ENCODE data around the gene CNPY4.

Gene CNPY4

GRCh38 chr7:100091411-100092181 lies 27.8 kb upstream of the CNPY4 start:
- no peak for DNase-seq (ENCODE audit: low read depth in 3 of 3)

- DNase-seq (ENCODE audit: low read depth in 3 of 3) = no peak
These were observed 26.4 kb upstream of the CNPY4 start for GRCh38 chr7:100093054-100093453.

- no peak for DNase-seq (ENCODE audit: low read depth in 3 of 3)
These were observed 25.9 kb upstream of the CNPY4 start for GRCh38 chr7:100093498-100093897.

- DNase-seq (ENCODE audit: low read depth in 3 of 3) = no peak
These were observed 25.4 kb upstream of the CNPY4 start for GRCh38 chr7:100093925-100094486.

- DNase-seq (ENCODE audit: low read depth in 3 of 3) = no peak
These were observed 24.1 kb upstream of the CNPY4 start for GRCh38 chr7:100095289-100095688.

DNA sequence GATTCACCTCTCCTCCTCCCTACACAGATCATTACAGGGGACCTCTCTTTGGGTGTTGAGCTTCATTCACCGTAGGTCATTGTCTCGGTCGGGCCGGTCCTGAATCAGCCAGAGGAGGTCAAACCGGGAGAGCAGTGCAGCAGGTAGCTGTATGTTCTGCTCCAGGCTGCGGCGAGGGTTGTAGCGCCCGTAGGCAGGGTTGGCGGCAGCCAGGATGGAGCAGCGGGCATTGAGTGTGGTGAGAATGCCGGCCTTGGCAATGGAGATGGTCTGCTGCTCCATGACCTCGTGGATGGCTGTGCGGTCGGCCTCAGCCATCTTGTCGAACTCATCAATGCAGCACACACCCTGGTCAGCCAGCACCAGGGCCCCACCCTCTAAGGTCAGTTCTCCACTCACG lies 23.7 kb upstream of the CNPY4 start:
- DNase-seq (ENCODE audit: low read depth in 3 of 3) = no peak

DNA sequence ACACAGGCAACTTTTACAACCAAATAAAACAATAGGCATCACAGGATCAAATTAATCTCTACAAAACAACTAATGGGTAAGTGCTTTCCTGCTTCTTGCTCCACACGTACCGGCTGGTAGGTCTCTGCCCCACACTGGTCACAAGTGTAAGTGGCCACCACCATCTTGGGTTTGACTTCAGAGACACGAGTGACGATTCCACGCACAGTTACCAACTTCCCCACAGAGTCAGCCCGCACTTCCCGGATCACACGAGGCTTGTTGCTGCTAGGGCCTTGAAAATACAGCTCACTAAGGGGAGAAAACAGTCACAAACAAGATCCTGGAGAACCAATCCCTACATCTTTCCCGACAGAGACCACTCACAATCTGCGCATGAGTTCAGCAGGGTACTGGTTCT lies 20.5 kb upstream of the CNPY4 start:
- DNase-seq (ENCODE audit: low read depth in 3 of 3) = no peak

DNA sequence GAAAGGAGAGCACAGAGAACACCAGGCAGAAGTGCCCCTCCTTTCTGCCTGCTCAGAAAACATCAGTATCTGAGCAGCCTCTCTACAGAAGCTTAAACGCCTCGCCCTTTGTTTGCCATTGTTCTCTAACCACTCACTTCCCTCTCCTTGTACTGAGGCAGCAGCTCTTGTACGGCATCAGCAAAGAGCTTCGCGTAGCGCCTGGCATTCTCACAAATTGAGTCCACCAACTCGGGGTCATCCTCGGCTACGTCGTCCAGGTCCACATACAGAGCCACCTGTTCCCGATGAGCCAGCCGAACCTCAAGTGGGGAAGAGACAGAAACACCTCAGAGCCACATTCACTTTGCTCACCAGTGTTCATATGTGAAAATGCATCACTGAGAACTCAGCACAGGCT lies 20.0 kb upstream of the CNPY4 start:
- no peak for DNase-seq (ENCODE audit: low read depth in 3 of 3)

DNA sequence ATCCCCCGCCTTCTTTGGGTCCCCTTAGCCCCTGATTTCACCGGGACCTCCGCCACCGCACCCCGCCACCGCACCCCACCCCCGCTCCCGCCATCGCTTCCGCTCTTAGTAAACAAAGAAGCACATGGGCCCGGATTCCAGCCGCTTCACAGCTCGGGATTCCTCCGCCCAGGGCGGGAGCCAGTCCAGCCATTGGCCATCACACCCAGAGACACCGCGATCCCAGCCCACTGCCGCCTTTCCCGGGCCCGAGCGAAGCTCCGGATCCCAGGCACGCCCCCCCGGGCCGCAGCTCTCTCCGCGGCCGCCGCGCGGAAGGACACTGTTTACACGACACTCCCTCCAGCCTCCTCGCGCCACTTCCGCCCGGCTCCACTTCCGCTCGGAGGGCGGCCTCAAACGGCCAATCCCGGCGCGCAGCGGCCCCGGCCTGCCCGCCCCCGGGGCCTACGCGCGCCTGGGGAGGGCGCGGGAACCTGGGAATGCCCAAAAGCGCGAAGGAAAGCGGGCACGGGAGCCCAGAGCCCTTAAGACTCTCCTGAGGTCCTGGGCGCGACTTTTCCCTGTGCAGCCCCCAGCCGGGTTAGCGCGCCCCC lies 18.9 kb upstream of the CNPY4 start:
- peak; percentile 68 to 84 (median 74) for DNase-seq (ENCODE audit: low read depth in 3 of 3)

- DNase-seq (ENCODE audit: low read depth in 3 of 3) = peak; percentile 95 to 99 (median 95)
These were observed 18.2 kb upstream of the CNPY4 start, which contains the start of the genes AP4M1 and MCM7 for GRCh38 chr7:100101016-100101862. AP4M1 (plus strand) TSS chr7:100101643; CDS start chr7:100101715, 72 bp downstream. MCM7 (minus strand) TSS chr7:100101397; CDS start chr7:100101294, 103 bp downstream.

DNA sequence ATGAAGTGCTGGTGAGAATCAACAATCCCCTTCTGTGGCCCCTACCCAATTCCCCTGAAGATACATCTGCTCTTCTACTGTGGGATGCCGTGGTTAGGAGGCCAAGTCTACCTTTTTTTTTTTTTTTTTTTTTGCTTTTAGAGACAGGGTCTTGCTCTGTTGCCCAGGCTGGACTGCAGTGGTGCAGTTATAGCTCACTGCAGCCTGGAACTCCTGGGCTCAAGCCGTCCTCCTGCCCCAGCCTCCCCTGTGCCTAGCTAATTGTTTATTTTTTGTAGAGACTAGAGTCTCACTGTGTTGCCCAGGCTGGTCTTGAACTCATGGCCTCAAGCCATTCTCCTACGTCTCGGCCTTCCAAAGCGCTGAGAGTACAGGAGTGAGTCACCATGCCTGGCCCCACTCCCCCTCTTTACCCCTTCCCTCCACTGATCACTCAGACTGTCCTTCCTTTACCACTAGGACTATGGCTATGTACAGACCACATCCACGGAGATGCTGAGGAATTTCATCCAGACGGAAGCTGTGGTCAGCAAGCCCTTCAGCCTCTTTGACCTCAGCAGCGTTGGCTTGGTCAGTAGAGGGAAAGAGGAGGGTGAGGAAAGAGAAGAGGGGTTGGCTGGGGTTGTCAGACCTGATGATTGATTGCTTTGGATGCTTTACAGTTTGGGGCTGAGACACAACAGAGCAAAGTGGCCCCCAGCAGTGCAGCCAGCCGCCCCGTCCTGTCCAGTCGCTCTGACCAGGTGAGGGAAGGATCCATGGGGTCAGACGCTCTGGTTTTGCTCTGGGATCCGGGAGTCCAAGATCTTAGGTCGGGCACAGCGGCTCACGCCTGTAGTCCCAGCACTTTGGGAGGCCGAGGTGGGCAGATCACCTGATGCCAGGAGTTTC lies 16.2 kb upstream of the CNPY4 start:
- DNase-seq (ENCODE audit: low read depth in 3 of 3) = no peak

DNA sequence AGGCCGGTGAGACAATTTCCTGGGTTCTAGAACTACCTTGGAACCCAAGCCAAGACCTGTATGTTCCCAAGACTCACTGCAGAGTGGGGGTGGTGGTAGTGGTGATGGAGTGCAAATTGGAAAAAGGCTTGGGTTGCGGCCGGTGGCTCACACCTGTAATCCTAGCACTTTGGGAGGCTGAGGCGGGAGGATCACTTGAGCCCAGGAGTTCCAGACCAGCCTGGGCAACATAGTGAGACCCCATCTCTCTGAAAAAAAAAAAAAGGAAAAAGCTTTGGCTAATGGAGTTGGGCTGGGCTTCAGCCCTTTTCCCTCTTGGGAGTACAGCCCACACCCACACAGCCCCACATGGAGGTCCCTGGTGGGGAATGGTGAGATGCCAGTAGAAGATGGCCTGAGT lies 13.9 kb upstream of the CNPY4 start:
- DNase-seq (ENCODE audit: low read depth in 3 of 3) = no peak

GRCh38 chr7:100106633-100107032 lies 12.8 kb upstream of the CNPY4 start:
- no peak for DNase-seq (ENCODE audit: low read depth in 3 of 3)

- DNase-seq (ENCODE audit: low read depth in 3 of 3) = no peak
These were observed 12.2 kb upstream of the CNPY4 start for GRCh38 chr7:100107125-100107737.

GRCh38 chr7:100107890-100108289 lies 11.5 kb upstream of the CNPY4 start:
- no peak for DNase-seq (ENCODE audit: low read depth in 3 of 3)

DNA sequence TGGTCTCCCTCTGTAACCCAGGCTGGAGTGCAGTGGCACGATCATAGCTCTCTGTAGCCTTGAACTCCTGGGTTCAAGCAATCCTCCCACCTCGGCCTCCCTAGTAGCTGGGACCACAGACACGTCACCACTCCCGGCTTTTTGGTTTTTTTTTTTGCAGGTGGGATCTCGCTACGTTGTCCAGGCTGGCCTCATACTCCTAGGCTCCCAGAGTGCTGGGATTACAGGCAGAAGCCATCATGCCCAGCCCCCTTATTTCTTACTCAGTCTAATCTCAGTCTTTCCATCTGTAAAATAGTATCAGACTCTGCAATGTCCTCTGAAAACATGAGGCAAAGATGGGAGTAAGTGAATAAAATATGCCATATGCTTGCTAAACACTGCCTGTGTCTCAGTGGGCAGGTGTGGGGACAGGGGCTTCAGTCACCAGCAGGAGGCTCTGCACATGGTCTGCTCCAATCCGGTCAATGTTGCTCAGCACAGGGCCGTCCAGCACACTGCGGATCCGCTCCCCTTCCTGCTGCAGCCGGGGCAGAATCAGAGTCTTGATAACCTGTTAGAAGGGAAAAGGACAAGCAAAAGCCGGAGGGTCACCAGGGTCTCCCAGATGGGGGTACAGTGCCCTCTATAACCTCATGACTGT lies 9.8 kb upstream of the CNPY4 start:
- no peak for DNase-seq (ENCODE audit: low read depth in 3 of 3)

DNA sequence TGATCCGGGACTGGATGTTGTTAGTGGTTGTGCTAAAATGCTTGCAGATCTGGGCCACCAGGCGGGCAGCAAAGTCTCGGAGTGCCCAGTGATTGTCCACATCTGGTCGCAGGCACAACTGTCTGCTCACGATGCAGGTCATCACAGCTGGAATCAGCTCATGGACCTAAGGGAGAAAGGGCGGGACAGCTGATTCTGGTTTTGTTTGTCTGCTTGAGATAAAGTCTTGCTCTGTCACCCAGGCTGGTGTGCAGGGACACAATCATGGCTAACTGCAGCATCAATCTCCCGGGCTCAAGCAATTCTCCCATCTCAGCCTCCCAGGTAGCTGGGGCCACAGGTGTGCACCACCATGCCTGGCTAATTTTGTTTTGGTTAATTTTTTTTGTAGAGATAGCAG lies 8.3 kb upstream of the CNPY4 start:
- DNase-seq (ENCODE audit: low read depth in 3 of 3) = no peak

DNA sequence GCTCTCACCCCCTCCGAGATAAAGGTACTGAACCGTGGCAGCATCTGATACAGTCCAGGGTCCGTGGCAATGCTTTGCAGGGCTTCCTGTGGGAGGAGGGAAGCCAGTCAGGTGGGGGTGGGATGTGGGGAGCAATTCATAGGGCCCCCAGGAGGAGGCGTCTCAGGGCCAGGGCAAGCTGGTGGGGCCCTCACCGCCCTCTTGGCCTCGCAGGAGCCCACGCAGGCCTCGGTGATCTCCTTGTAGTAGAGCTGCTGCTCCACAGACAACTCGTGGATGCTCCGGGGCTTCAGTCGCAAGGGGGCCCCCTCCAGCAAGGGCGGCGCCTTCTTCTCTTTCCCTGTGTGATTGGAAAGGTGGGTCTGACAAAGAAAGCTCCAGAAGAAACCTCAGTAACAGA lies 7.5 kb upstream of the CNPY4 start:
- no peak for DNase-seq (ENCODE audit: low read depth in 3 of 3)

DNA sequence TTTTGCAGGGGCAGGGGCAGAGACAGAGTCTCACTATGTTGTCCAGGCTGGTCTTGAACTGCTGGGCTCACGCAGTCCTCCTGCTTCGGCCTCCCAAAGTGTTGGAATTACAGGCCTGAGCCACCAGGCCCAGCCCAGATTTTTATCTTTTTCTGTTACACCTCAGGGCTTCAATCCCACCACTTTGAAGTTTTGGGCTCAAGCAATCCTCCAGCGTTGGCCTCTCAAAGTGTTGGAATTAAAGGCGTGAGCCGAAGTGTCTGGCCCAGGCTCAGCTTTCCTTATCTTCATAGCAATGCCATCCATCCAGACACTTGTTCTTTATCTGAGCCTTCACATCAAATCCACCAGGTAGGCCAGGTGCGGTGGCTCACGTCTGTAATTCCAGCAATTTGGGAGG lies 4.4 kb upstream of the CNPY4 start:
- no peak for DNase-seq (ENCODE audit: low read depth in 3 of 3)

DNA sequence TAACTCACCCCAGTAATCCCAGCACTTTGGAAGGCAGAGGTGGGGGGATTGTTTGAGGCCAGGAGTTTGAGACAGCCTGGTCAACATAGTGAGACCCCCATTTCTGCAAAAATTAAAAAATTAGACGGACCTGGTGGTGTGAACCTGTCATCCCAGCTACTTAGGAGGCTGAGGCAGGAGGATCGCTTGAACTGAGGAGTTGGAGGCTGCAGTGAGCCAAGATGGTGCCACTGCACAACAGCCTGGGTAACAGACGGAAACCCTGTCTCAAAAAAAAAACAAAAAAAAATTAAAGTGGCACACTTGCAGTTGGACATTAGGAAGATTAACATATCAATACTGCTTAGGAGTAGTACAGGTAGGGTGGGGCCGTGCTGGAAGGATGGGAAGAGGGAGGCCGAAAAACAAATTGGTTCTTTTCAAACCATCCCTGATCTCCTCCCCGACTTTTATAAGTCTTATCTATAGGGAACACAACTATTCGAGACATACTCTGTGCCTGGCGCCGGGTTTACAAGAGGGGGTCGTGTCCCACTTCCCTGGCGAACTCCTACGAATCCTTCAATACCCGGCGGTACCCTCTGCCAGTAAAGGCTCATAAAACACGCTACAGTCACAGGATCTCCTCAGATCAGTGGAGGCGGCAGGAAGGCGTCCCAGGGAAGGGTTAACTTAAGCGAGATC lies 904 bp upstream of the CNPY4 start:
- no peak for DNase-seq (ENCODE audit: low read depth in 3 of 3)

All from stimulated activated CD4-positive, alpha-beta T cell treated with anti-CD3 and anti-CD28 coated beads, TNF-alpha, amount 100 ng/mL, for 24 hours (primary cell).